ENCODE data around the gene CD180. TPM values are rescaled to one million over a fixed set of nuclear protein-coding genes. Genes with fewer than 3 reads are reported as not detected.

CD180 gene
- total RNA-seq, 1 donor from 2014 or later: not detected

DNA sequence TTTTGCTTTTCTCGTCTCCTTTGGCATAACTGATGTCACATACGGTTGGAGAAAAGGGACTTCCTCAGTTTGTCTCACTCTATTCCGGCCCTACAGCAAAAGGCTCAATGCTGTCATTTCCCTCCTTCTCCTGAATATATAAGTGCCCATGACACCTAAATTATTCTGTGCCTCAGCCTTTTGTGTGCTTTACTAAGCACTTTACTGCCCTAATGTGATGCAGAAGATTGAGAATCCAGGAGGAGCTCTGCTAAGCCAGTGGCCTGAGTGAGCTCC is 7.6 kb downstream of the CD180 start:
- Mint-ChIP-seq H3K9me3 (peaks cover 3% of the 10 kb centered on the region), H3K36me3 (no peaks in the 10 kb centered on the region), H3K27me3 (ENCODE audit: low read depth) (no peaks in the 10 kb centered on the region), H3K4me1 (peaks cover 10% of the 10 kb centered on the region), H3K4me3 (no peak overlapping the region), H3K27ac (no peak overlapping the region)
- TF ChIP-seq, protein P1, sequence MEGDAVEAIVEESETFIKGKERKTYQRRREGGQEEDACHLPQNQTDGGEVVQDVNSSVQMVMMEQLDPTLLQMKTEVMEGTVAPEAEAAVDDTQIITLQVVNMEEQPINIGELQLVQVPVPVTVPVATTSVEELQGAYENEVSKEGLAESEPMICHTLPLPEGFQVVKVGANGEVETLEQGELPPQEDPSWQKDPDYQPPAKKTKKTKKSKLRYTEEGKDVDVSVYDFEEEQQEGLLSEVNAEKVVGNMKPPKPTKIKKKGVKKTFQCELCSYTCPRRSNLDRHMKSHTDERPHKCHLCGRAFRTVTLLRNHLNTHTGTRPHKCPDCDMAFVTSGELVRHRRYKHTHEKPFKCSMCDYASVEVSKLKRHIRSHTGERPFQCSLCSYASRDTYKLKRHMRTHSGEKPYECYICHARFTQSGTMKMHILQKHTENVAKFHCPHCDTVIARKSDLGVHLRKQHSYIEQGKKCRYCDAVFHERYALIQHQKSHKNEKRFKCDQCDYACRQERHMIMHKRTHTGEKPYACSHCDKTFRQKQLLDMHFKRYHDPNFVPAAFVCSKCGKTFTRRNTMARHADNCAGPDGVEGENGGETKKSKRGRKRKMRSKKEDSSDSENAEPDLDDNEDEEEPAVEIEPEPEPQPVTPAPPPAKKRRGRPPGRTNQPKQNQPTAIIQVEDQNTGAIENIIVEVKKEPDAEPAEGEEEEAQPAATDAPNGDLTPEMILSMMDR (IDR thresholded peaks at IDR 0.05; ENCODE audit: unreplicated experiment): no peak
- no peak for DNase-seq (ENCODE audit: low spot score in 2 of 2, unreplicated experiment in 2 of 2)

DNA sequence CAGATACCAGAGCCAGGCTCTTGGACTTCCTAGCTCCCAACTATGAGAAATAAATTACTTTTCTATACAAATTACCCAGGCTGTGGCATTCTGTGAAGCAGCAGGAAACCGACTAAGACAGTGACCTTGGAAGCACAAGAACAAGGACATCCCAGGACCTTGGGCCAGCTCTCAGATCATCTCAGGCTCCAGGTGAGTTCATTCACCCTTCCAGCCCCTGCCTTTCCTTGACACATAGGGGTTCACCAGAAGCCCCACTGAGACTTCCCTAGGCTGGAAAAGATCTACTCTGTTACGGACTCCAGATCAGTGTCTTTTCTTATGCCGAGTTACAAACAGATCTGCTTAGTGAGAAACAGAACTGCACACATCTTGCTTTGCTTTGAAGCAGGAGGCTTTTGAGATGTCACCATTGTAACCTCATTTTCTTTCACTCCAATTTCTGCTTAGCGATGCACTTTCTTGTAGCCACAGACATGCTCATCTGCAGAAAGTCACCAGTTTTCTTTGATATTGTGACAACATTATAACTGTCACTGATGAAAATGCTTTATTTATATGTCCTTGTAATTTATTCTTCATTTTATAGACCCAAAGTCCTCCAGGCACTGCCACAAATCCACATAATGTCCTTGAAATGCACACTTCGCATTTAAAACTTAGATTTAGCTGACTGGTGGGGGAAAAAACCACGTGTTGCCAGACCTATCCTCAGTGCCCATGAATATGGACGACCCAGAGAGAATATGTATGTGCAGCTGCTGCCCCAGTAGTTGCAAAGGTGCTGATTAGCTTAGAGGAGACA is 8.1 kb downstream of the CD180 start:
- H3K27me3 Mint-ChIP-seq (ENCODE audit: low read depth): no peaks in the 10 kb centered on the region
- no peak overlapping the region for H3K27ac Mint-ChIP-seq
- H3K9me3 Mint-ChIP-seq: peaks cover 3% of the 10 kb centered on the region
- H3K4me1 Mint-ChIP-seq: peaks cover 9% of the 10 kb centered on the region
- H3K36me3 Mint-ChIP-seq: no peaks in the 10 kb centered on the region
- TF ChIP-seq, protein P1 (IDR thresholded peaks at IDR 0.05; ENCODE audit: unreplicated experiment): no peak
- no peak overlapping the region for H3K4me3 Mint-ChIP-seq
- no peak for DNase-seq (ENCODE audit: low spot score in 2 of 2, unreplicated experiment in 2 of 2)

DNA sequence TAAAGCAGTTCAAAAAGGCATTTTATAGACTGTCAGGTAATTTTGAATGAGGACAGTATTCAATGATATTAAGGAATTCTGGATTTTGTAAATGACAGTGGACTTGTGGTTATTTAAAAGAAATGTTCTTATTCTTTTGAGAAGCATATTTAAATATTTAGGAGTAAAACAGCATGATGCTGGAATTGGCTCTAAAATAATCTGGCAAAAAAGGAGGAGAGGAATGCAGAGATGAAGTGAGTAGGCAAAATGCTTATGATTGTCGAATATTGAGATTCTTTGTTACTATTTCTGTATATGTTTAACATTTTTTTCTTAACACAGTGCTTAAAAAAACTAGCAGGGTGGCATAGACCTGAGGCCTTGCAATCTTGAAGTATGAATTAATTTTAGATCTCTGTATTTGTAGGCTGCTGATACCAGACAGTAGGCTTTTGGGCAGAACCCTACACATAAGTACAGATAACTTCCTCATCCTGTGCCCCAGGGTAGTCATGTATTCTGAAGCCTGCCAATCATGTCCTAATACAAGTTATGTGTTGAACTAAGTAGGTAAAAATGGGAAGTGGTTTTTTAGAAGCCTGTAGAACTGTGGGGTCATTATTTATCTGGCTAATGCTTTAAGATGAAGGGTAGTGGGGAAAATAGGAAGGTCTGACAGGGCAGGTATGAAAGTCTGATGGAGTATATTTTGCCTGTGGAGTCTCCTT is 9.4 kb downstream of the CD180 start:
- Mint-ChIP-seq H3K4me1 (peaks cover 16% of the 10 kb centered on the region), H3K36me3 (no peaks in the 10 kb centered on the region), H3K27ac (no peak overlapping the region), H3K9me3 (peaks cover under 1% of the 10 kb centered on the region), H3K4me3 (no peak overlapping the region), H3K27me3 (ENCODE audit: low read depth) (no peaks in the 10 kb centered on the region)
- no peak for DNase-seq (ENCODE audit: low spot score in 2 of 2, unreplicated experiment in 2 of 2)
- TF ChIP-seq, protein P1 (IDR thresholded peaks at IDR 0.05; ENCODE audit: unreplicated experiment): no peak

DNA sequence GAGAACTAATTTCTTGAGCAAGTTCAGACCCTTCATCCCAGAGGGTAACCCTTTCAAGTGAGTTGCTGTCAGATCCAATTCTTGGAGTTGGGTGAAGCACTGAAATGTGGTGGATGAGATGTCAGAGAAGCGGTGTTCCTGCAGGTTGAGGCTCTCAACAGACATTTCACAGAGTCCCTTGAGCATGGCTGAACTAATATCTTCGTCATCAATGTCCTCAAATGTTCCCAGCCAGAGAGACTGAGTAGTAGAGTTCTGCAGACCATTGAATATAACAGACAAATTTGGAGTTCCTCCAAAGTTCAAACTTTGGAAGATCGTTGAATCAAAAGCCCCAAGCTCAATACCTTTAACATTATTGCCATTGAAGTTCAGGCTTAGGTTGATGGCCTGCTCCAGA is 12.7 kb downstream of the CD180 start:
- TF ChIP-seq, protein P1 (IDR thresholded peaks at IDR 0.05; ENCODE audit: unreplicated experiment): no peak
- Mint-ChIP-seq H3K9me3 (no peaks in the 10 kb centered on the region), H3K27me3 (ENCODE audit: low read depth) (no peaks in the 10 kb centered on the region), H3K4me3 (no peak overlapping the region), H3K4me1 (peaks cover 16% of the 10 kb centered on the region), H3K27ac (no peak overlapping the region), H3K36me3 (no peaks in the 10 kb centered on the region)
- no peak for DNase-seq (ENCODE audit: low spot score in 2 of 2, unreplicated experiment in 2 of 2)

DNA sequence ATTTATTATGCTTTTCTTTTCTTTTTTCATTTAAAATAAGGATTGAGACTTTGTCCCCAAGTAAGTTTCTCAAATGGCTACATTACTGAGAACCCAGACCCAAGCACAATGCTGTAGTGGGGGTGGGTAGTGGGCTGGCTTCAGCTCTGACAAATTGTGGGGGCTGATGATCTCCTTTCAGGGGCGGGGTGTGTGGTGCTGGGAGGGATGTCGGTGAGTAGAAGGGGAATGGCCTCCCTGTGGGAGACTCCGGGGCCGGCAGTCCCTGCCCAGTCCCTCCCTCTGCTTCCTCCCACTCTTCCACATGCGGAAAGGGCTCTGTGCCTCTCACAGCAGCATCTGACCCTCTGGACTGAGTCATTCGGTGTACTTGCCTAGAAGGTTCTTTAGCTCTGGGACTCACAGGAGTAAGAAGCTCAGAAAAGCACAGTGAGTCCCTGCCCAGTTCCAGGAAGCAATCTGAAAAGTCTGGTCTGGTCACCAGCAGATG is 14.3 kb downstream of the CD180 start:
- H3K4me3 Mint-ChIP-seq: no peak overlapping the region

More for the DNA sequence above, 14.3 kb downstream of the CD180 start:
- peaks cover 2% of the 10 kb centered on the region for H3K36me3 Mint-ChIP-seq
- peaks cover 16% of the 10 kb centered on the region for H3K4me1 Mint-ChIP-seq
- DNase-seq (ENCODE audit: low spot score in 2 of 2, unreplicated experiment in 2 of 2): no peak
- TF ChIP-seq, protein P1 (IDR thresholded peaks at IDR 0.05; ENCODE audit: unreplicated experiment): no peak
- H3K9me3 Mint-ChIP-seq: peaks cover 3% of the 10 kb centered on the region
- H3K27ac Mint-ChIP-seq: peak overlapping the region; percentile 72
- H3K27me3 Mint-ChIP-seq (ENCODE audit: low read depth): no peaks in the 10 kb centered on the region

Data from mesothelial cell of epicardium (in vitro differentiated cells).